ENCODE measurements around the gene PRPF18.

Gene PRPF18

DNA sequence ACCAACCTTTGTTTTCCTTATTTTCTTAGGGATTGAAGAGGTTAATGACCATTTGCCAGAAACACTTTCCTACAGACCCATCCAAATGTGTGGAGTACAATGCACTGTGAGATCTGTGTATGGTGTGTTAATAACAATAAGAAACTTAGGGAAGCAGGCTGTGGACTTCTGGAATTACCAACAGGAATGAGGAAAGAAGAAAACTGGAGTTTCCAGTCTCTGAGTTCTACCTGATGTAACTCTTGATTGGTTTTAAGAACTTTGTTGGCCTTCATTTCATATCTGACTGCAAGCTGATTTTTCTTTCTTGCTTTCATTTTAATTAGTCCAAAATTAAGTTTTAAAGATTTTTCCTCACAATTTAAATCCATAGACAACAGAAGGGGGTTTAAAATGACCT is 43.5 kb downstream of the PRPF18 start:
- ATAC-seq, result no peak
- TF ChIP-seq CSDC2 (CRISPR knock-in tag; IDR thresholded peaks at IDR 0.05) (no peak), PATZ1 (CRISPR knock-in tag; IDR thresholded peaks at IDR 0.05; ENCODE audit: borderline replicate concordance) (no peak), ARNTL (CRISPR knock-in tag; IDR thresholded peaks at IDR 0.05; ENCODE audit: borderline replicate concordance, low read depth) (no peak), ESRRG (CRISPR knock-in tag; IDR thresholded peaks at IDR 0.05) (no peak), ZC3H10 (CRISPR knock-in tag; IDR thresholded peaks at IDR 0.05) (no peak), ZNF565 (CRISPR knock-in tag; conservative IDR thresholded peaks at IDR 0.05; ENCODE audit: low read depth) (no peak), ZNF8 (CRISPR knock-in tag; IDR thresholded peaks at IDR 0.05) (no peak), SNAI2 (CRISPR knock-in tag; IDR thresholded peaks at IDR 0.05) (no peak), TOX (CRISPR knock-in tag; IDR thresholded peaks at IDR 0.05; ENCODE audit: borderline replicate concordance) (no peak), OSR1 (CRISPR knock-in tag; IDR thresholded peaks at IDR 0.05) (no peak), GLIS3 (CRISPR knock-in tag; IDR thresholded peaks at IDR 0.05) (no peak), ZNF70 (CRISPR knock-in tag; IDR thresholded peaks at IDR 0.05) (no peak), ISL1 (CRISPR knock-in tag; IDR thresholded peaks at IDR 0.05) (no peak)
- TF ChIP-seq, protein P1, sequence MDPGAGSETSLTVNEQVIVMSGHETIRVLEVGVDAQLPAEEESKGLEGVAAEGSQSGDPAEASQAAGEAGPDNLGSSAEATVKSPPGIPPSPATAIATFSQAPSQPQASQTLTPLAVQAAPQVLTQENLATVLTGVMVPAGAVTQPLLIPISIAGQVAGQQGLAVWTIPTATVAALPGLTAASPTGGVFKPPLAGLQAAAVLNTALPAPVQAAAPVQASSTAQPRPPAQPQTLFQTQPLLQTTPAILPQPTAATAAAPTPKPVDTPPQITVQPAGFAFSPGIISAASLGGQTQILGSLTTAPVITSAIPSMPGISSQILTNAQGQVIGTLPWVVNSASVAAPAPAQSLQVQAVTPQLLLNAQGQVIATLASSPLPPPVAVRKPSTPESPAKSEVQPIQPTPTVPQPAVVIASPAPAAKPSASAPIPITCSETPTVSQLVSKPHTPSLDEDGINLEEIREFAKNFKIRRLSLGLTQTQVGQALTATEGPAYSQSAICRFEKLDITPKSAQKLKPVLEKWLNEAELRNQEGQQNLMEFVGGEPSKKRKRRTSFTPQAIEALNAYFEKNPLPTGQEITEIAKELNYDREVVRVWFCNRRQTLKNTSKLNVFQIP (CRISPR knock-in tag; IDR thresholded peaks at IDR 0.05; ENCODE audit: borderline replicate concordance, low read depth), result no peak

DNA sequence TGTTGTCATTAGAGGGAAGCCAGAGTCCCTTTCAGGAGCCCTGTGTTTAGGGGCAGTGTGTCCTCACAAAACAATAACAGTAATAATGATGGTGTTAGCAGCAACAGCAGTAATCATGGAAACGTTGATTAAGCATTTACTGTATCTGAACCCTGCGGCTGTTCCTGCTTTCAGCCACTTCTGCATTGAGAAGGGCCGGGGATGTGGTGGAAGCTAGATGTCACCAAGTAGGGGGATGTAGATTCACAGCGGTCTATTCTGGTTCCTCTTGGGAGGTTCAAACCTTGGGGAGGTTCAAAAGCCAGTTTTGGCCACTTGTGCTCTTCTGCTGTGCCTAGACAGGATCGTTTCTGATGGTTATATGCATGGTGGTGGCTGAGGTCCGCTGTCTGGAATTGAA is 44.8 kb downstream of the PRPF18 start:
- TF ChIP-seq ZFP3 (CRISPR knock-in tag; IDR thresholded peaks at IDR 0.05) (no peak), ZNF565 (CRISPR knock-in tag; conservative IDR thresholded peaks at IDR 0.05; ENCODE audit: low read depth) (no peak), TOX (CRISPR knock-in tag; IDR thresholded peaks at IDR 0.05; ENCODE audit: borderline replicate concordance) (no peak), CSDC2 (CRISPR knock-in tag; IDR thresholded peaks at IDR 0.05) (no peak), ZNF70 (CRISPR knock-in tag; IDR thresholded peaks at IDR 0.05) (no peak), ESRRG (CRISPR knock-in tag; IDR thresholded peaks at IDR 0.05) (no peak), PPARA (CRISPR knock-in tag; IDR thresholded peaks at IDR 0.05; ENCODE audit: borderline replicate concordance) (no peak), BACH2 (CRISPR knock-in tag; IDR thresholded peaks at IDR 0.05; ENCODE audit: borderline replicate concordance) (no peak), ISL1 (CRISPR knock-in tag; IDR thresholded peaks at IDR 0.05) (no peak), CSRNP3 (CRISPR knock-in tag; IDR thresholded peaks at IDR 0.05) (no peak), RARB (CRISPR knock-in tag; IDR thresholded peaks at IDR 0.05) (no peak), CREB5 (CRISPR knock-in tag; IDR thresholded peaks at IDR 0.05; ENCODE audit: low read depth) (no peak), ARNTL (CRISPR knock-in tag; IDR thresholded peaks at IDR 0.05; ENCODE audit: borderline replicate concordance, low read depth) (no peak), ZC3H10 (CRISPR knock-in tag; IDR thresholded peaks at IDR 0.05) (no peak), ZFP30 (CRISPR knock-in tag; IDR thresholded peaks at IDR 0.05) (no peak), PATZ1 (CRISPR knock-in tag; IDR thresholded peaks at IDR 0.05; ENCODE audit: borderline replicate concordance) (no peak), SNAI2 (CRISPR knock-in tag; IDR thresholded peaks at IDR 0.05) (no peak), ZNF8 (CRISPR knock-in tag; IDR thresholded peaks at IDR 0.05) (no peak)
- TF ChIP-seq, protein P1 (CRISPR knock-in tag; IDR thresholded peaks at IDR 0.05; ENCODE audit: borderline replicate concordance, low read depth), result no peak
- ATAC-seq, result no peak

Measured in SK-N-SH treated with all-trans-retinoic acid at 6 μM for 48 hours (cell line).